HG02678 (cell line): ENCODE measurements around the gene HOMER2.
"Not testable (repeated sequence)": the region's sequence is repeated elsewhere in the genome, so short reads cannot be mapped to it uniquely, and the experiment has no call there.

Experiments
- ATAC-seq: cut with Tn5 transposase; IDR thresholded peaks from one replicate; pipeline ENCODE4 v1.9.1; 2021; ENCODE audit warnings: mild to moderate bottlenecking, moderate library complexity; ENCODE audit not compliant: unreplicated experiment

HOMER2 gene

GRCh38 chr15:82839136-82839535 lies 113.4 kb downstream of the HOMER2 start:
- ATAC-seq, result no peak

- ATAC-seq, result no peak
Observed at GRCh38 chr15:82838096-82838735, 114.3 kb downstream of the HOMER2 start.

DNA sequence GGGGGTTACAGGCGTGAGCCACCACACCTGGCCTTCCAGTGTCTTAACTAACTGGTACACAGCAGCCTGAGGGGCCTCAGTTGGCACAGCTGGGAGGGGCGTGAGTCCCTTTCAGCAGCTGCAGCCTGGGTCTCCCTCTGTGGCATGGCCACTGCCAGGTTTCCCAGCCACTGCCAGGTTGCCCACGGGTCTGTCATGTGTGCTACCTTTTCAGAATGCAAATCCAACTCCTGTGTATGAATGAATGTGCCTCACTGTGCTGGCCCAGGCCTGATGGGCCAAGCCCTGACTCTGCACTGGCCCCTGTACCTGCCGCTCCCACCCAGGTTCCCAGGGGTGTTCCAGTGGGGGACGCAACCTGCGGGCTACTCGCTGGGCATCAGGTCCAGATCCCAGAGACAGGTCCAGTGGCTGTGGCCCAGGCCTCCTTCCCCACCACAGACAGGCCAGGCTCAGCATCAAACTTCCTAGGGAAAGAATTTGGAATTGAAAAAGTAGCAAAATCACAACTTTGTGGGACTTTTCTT lies 117.1 kb downstream of the HOMER2 start:
- ATAC-seq, result no peak

DNA sequence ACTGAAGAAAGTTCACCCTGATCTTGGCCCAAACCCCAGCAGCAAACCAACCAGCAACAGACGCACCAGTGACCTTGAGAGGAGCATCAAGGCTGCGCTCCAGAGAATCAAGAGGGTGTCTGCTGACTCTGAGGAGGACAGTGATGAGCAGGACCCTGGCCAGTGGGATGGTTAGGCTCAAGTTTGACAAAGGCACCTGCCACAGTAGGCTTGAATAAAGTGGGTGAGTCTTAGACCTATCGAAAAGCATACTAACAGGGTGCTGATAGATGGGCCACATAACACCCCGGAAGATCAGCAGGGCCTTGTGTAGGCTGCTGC lies 119.2 kb downstream of the HOMER2 start:
- ATAC-seq, result no peak

GRCh38 chr15:82832601-82833361 lies 119.7 kb downstream of the HOMER2 start:
- ATAC-seq, result peak; percentile 80

DNA sequence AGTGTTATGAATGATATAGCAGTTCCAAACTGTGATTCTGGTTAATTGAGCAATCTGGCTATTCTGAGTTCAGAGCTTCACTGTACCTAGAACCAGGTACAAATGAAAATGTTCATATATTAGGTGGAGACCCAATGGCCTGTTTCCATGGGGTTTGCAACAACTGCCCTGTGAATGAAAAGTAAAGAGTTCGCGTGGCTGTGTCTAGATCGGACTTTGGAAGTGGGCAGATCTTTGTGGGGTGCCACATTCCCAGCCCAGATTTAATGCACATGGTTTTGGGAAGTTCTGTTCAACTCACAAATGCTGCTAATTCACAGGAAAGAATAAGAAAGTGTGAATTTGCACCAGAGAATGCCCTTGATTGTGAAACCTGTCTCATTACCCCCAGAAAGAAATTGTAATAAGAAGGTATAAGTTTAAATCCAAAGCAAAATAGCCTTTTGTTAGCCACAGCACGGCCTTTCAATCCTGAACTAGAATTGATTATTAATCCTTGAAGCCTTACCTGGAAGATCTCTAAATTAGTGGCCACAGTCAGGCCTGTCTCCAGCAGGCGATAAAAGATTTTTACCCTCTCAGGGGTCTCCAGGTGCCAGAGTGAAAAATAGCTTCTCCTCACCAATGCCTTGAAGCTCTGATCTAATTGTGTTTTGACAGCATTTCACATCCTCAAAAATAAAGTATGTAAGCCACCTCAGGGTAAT lies 120.5 kb downstream of the HOMER2 start:
- no peak for ATAC-seq

DNA sequence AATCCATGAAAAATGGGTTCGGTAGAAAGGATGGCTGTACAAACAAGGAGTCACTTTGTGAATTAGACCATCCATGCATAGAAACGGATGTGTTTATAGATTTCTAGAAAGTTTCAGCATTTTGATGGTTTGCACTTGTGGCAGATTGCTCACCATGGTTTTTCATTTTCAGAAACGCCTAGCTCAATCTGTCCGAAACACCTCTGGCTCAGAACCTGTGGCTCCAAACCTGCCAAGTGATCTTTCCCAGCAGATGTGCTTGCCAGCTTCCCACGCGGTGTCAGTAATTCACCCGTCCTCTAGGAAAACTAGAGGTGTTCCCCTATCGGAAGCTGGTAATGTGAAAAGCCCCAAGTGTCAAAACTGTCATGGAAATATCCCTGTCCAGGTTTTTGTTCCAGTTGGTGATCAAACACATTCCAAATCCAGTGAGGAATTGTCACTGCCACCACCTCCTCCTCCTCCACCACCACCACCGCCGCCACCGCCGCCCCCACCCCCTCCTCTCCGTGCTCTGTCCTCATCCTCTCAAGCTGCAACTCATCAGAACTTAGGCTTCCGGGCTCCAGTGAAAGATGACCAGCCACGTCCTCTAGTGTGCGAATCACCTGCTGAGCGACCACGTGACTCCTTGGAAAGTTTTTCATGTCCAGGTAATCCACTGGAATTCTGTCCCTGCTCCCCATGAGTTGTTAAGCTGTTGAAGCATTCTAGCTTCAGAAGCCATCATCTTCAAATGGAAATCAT lies 121.9 kb downstream of the HOMER2 start:
- ATAC-seq, result no peak

DNA sequence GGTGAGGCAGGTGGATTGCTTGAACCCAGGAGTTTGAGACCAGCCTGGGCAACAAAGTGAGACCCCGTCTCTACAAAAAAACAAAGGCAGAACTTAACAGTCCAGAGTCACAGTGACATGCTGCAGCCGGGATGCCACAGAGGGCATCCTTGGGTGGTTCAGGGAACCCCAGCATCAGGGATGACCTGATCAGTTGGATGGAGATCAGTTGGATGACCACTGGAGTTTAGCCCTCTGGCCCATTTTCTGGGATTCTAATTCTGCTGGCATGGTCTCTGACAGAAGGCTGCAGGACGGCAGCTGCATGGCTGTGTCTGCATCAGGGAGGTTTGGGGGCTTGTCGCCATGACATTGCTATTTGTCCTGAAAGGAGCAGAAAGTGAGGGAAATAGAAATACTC lies 123.3 kb downstream of the HOMER2 start:
- no peak for ATAC-seq

DNA sequence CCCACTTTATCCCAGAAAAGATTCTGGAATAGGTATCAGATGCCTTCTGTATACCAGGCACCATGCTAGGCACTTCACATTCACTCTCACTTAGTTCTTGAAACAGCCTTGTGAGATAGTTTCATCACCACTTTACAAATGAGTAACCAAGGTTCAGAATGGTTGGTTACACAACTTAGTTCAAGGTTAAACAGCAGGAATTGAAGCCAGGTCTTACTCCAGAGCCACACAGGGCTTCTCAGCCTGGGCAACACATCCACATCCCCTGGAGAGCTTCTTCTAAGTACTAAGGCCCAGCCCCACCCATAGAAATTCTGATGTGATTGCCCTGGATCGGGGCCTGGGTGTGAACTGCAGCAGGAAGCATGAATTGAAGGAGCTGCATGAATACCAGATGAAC lies 124.4 kb downstream of the HOMER2 start:
- no peak for ATAC-seq

DNA sequence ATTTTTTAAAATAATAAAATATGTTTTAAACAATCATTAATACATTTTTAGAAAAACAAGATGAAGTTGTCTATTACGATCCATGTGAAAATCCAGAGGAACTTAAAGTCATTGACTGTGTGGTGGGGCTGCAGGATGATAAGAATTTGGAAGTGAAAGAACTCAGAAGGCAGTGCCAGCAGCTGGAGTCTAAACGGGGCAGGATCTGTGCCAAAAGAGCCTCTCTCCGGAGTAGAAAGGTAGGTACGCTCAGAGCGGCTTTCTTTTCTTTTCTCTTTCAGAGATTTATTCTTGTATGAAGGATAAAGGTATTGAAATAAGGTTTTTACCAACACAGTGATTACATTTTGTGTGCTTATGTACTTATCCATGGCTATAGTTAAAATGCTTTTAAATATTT lies 129.5 kb downstream of the HOMER2 start:
- ATAC-seq, result no peak

GRCh38 chr15:82821851-82822250 lies 130.7 kb downstream of the HOMER2 start:
- ATAC-seq, result not testable (repeated sequence)

GRCh38 chr15:82821396-82821795 lies 131.1 kb downstream of the HOMER2 start:
- not testable (repeated sequence) for ATAC-seq

GRCh38 chr15:82820128-82820527 lies 132.4 kb downstream of the HOMER2 start:
- ATAC-seq, result no peak

- no peak for ATAC-seq
Observed at GRCh38 chr15:82812994-82813393, 139.5 kb downstream of the HOMER2 start.

GRCh38 chr15:82810890-82811426 lies 141.6 kb downstream of the HOMER2 start:
- ATAC-seq, result no peak

DNA sequence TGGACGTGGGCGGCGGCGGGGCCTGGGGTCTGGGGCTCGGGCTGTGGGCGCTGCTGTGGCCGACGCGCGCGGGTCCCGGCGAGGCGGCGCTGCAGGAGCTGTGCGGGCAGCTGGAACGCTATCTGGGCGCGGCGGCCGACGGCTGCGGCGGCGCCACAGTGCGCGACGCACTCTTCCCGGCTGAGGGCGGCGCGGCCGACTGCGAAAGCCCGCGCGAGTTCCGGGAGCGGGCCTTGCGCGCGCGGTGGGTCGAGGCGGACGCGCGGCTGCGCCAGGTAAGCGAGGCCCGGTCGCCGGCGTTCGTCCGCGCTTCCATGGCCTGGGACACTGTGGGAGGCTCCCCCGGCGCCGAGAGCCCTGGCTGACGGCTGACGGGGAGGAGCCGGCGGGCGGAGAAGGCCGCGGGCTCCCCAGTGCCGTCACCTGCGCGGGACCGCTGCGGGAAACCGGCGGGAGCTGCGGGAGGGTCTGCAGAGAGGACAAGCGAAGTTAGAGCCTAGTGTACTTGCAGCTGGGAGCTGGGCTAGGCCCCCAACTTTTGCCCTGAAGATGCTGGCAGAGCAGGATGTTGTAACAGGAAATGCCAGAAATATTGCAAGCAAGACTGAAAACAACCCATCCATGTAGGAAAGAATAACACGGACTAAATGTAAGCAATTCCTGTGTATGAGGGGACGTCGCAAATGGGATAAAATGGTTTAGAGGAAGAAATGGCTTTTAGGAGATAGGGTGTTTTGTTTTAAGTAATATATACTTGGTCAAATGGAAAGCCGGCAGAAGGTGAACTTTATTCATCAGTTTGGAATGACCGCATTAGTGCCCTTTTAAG lies 142.2 kb downstream of the HOMER2 start:
- peak; percentile 24 for ATAC-seq

DNA sequence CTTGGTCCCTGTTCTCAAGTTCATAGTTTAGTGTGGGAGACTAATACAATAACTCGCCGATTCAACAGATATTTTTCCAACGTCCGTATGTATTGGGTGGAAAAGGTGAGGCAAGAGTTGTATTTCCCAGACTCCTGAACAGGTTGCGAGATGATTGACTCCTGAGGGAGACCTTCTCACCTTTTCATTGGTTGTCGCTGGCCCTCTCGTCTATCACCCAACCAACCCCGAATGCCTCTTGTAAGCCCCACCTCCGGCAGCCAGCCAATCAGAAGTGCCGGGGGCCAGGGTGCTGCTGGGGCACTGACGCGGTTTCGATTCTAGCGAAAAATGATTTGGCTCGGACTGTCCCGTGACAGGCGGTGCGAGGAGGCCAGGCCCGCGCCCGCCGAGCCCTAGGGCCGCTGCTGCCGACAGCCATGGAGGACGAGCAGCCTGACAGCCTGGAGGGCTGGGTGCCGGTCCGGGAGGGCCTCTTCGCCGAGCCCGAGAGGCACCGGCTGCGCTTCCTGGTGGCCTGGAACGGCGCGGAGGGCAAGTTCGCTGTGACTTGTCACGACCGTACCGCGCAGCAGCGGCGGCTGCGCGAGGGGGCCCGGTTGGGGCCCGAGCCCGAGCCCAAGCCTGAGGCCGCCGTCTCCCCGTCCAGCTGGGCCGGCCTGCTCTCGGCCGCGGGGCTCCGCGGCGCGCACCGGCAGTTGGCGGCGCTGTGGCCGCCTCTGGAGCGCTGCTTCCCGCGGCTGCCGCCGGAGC lies 143.0 kb downstream of the HOMER2 start, which contains the start of gene WHAMM:
TSS of gene WHAMM (plus strand) at position 321 of the 753 bp plus-strand sequence. CDS start at position 420, 99 bp downstream.
- ATAC-seq, result peak; percentile 84

DNA sequence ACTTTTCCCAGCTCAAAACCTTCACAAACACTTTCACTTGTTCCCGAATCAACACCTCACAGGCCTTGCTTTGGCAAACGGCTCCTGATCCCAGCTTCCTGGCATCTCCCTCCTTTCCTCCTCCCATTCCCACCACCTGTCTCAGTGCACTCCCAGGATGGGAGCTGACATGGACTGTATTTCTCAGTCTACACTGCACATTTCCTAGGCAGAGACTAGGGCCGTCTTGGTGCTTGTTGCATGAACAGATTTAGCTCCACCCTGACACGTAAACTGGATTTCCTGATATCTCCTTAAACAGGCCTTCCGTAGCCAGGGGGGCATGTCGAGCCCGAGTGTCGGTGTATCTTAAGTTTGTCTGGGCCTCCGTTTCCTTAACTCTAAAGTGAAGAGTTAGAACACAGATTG lies 143.9 kb downstream of the HOMER2 start:
- no peak for ATAC-seq
